GM23248 (cell line): Measurements from ENCODE around the gene TMEM38B.

Experiments used
- EZH2 ChIP-seq: fragments of 200-600 bp; sonication (generic); IDR thresholded peaks from 2 replicates; pipeline ENCODE4 v1.6.1; 2018; ENCODE audit warnings: antibody characterized with exemption, mild to moderate bottlenecking; ENCODE audit not compliant: insufficient read depth, poor library complexity, severe bottlenecking
- EZH2phosphoT487 ChIP-seq: fragments of 200-600 bp; sonication (generic); IDR thresholded peaks from 2 replicates; pipeline ENCODE4 v1.6.1; 2018; ENCODE audit warnings: antibody characterized with exemption, moderate library complexity, mild to moderate bottlenecking, low read depth; ENCODE audit not compliant: insufficient read depth

DNA sequence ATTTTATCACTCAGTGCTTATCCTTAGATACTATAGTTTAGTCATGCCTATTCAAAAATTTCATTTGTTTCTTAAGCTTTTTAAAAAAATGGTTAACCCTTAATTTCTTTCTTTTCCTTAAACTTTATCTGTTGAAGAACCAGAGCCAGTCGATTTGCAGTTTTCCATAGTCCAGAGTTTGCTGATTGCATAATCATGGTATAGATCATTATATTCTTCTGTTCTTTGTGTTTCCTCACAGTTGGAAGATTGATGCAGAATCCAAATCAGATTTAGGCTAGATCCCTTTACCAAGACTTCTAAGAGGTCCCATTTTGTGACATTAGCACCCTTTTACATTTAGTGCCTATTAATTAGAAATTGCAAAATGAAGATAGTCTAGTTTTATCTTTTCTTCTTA lies 18.0 kb downstream of the TMEM38B start:
- TF ChIP-seq EZH2 (no peak), EZH2phosphoT487 (no peak)
